Heart left ventricle (tissue), 16 donors: ENCODE data around the gene DNAH14. TPM values are rescaled to one million over a fixed set of nuclear protein-coding genes. Genes with fewer than 3 reads are reported as not detected.
A peak's percentile ranks its signal among the peaks of the same experiment; 100 is the strongest.

ENCODE experiments used
- ATAC-seq, 4 donors: fragments of 200-7000 bp; cut with Tn5 transposase; one replicate each; pipeline ENCODE4 v1.9.1; 2020 to 2022; ENCODE audit warnings: moderate library complexity in 4 of 4, mild to moderate bottlenecking in 3 of 4, moderate number of reproducible peaks in 1 of 4
- DNase-seq, 5 donors: peaks; one replicate each; pipeline ENCODE4 v3.0.0-alpha.2; 2020
- H3K27ac ChIP-seq, 12 donors: fragments of 200-600 bp; sonication (generic) in 4 of 12; one replicate each; pipeline versions ENCODE4 v1.5.0 to v1.8.0; 2016 to 2022; ENCODE audit warnings: mild to moderate bottlenecking in 2 of 12
- H3K27me3 ChIP-seq, 9 donors: fragments of 200-600 bp; sonication (generic) in 2 of 9; one replicate each; pipeline versions ENCODE4 v1.5.1 to v1.8.0; 2016 to 2022; ENCODE audit warnings: mild to moderate bottlenecking in 3 of 9
- H3K36me3 ChIP-seq, 9 donors: fragments of 200-600 bp; sonication (generic) in 2 of 9; one replicate each; pipeline versions ENCODE4 v1.5.0 to v1.8.0; 2018 to 2022; ENCODE audit warnings: mild to moderate bottlenecking in 2 of 9
- H3K4me1 ChIP-seq, 12 donors: fragments of 200-600 bp; sonication (generic) in 4 of 12; one replicate each; pipeline versions ENCODE4 v1.5.0 to v1.8.0; 2016 to 2022; ENCODE audit warnings: mild to moderate bottlenecking in 3 of 12
- H3K4me3 ChIP-seq, 12 donors: fragments of 200-600 bp; sonication (generic) in 4 of 12; one replicate each; pipeline versions ENCODE4 v1.5.0 to v1.8.0; 2017 to 2022; ENCODE audit warnings: mild to moderate bottlenecking in 9 of 12, moderate library complexity in 4 of 12
- H3K9me3 ChIP-seq, 12 donors: fragments of 200-600 bp; sonication (generic) in 4 of 12; one replicate each; pipeline versions ENCODE4 v1.5.0 to v1.8.0; 2016 to 2022; ENCODE audit warnings: mild to moderate bottlenecking in 1 of 12
- POLR2A ChIP-seq, 2 donors: fragments of 450-650 bp; IDR thresholded peaks; one replicate each; pipeline ENCODE4 v1.6.1; 2017; ENCODE audit warnings: antibody characterized with exemption in 2 of 2, mild to moderate bottlenecking in 2 of 2, moderate library complexity in 2 of 2
- WGBS, 4 donors: extraction: QIAGEN DNeasy Blood & Tissue Kit in 2 of 4; methylation state at CpG; one replicate each; pipeline versions ENCODE4 v1.1.5 to v1.1.7; 2013 to 2018; 5-methylcytosine and 5-hydroxymethylcytosine counted together
- intact Hi-C, 10 donors: fragments of 100-400 bp; cut with DNase I; formaldehyde crosslinking; loops; one replicate each; pipeline versions ENCODE4 v1.11.1 to v1.14.2; 2022
- polyA plus RNA-seq, 2 donors: library from polyadenylated mRNA; stranded (reverse); fragments of 200-250 nt; gene quantifications; one replicate each; pipeline ENCODE4 v1.2.3, GENCODE V29; 2013
- total RNA-seq, 9 donors: library from RNA; depleted of rRNA in 2 of 9; stranded (reverse); fragments of >200 nt in 2 of 9; fragmentation: NEBNext Ultra II Directional in 3 of 9; extraction: Animal tissue kit (Norgen Biotek cat#: 25700) in 3 of 9; gene quantifications; one replicate each; pipeline versions ENCODE4 v1.1.0 to v1.2.4, GENCODE V29; 2016 to 2023
- TF ChIP-seq, protein P1 (sequence below), 12 donors: fragments of 200-600 bp; sonication (generic) in 4 of 12; IDR thresholded peaks; one replicate each; pipeline versions ENCODE4 v1.5.0 to v1.8.0; 2018 to 2022; ENCODE audit warnings: antibody characterized with exemption in 12 of 12, mild to moderate bottlenecking in 5 of 12
- donor health status: ischemic (EF 13 %, LVEDD 7.1; RV severe dilation, severe dysfunction).
- donor health status: healthy with polysubstance abuse.
- donor health status: DM: no; HTN: yes; CAD: no.
- donor health status: DM: no; HTN: no; CAD: no.
- donor health status: ischemic (EF 25% LVEDD 6.9; RV normal size, moderate dysfunction).
- donor health status: ischemic (EF 25% LVEDD 5.7; RV mildly dilated, moderate dysfunction).
- donor health status: healthy.
- donor health status: DM: yes; HTN: yes; CAD: no.
- donor health status: ischemic (EF 35%, LVEDD 5.7; RV mildly dilated, moderate dysfunction).
- donor health status: nonischemic (EF 11% LVEDD 7.7; RV severe dilation, severe dysfunction).
- donor health status: DM: yes; HTN: yes; CAD: no.
- donor health status: PGD.
- donor health status: ischemic (EF 29% LVEDD 5.4; RV normal size, mild dysfunction).
- donor health status: nonischemic (EF 23%, LVEDD 6.1; RV moderate dilation, normal function).

Gene DNAH14
- total and polyA plus RNA-seq, 11 donors = 0.24 to 6.8 (median 2.8) TPM

DNA sequence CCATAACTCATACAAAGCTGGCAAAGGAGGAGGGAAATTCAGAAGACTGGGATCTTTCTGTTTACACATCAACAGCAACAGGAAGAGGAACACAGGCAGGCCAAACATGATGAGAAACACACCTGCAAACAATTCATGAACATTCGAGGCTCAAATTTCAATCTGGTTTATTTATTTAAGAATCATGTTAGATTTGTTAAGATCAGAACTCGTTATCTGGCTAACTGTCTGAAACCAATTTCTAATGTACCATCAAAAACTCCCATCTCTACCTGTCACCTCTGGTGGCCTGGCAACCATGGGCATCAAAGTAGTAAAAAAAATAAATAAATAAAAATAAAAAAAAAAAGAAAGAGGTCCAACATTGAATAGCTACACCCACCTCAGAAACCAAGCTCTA lies 488.6 kb downstream of the DNAH14 start:
- H3K4me3 ChIP-seq = no peak overlapping the region
- peaks cover 0 to 97% (median 77%) of the 10 kb centered on the region in 9 donors for H3K36me3 ChIP-seq
- TF ChIP-seq, protein P1, sequence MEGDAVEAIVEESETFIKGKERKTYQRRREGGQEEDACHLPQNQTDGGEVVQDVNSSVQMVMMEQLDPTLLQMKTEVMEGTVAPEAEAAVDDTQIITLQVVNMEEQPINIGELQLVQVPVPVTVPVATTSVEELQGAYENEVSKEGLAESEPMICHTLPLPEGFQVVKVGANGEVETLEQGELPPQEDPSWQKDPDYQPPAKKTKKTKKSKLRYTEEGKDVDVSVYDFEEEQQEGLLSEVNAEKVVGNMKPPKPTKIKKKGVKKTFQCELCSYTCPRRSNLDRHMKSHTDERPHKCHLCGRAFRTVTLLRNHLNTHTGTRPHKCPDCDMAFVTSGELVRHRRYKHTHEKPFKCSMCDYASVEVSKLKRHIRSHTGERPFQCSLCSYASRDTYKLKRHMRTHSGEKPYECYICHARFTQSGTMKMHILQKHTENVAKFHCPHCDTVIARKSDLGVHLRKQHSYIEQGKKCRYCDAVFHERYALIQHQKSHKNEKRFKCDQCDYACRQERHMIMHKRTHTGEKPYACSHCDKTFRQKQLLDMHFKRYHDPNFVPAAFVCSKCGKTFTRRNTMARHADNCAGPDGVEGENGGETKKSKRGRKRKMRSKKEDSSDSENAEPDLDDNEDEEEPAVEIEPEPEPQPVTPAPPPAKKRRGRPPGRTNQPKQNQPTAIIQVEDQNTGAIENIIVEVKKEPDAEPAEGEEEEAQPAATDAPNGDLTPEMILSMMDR (IDR thresholded peaks at IDR 0.05) = no peak
- no peaks in the 10 kb centered on the region for H3K27me3 ChIP-seq
- no peak for ATAC-seq
- no peaks in the 10 kb centered on the region for H3K9me3 ChIP-seq
- no peak overlapping the region for H3K27ac ChIP-seq
- H3K4me1 ChIP-seq = peaks cover 0 to 19% (median 0%) of the 10 kb centered on the region in 12 donors
- intact Hi-C loops = no loop called here
- DNase-seq = no peak
- 63 to 70% (median 69%) methylated on average over 2 of the region's 2 CpGs for WGBS, 4 donors

DNA sequence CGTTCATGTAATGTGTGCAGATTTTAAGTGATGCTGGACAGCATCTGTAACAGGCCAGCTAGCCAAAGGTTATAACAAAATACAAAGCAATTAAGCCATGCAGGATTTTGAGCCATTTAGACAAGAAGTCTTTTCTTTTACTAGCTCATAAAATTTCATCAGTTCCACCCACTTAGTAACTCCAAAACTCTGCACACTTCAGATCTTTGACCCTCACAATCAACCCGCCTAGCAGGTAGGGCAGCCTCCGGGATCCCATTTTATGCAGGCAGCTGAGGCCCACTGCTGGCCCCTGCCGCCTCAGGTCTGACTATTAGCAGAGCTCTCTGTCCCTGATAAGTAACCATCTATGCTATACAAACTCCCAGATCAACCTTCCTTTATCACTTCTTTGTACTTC lies 489.1 kb downstream of the DNAH14 start:
- WGBS, 4 donors = 93 to 95% (median 95%) methylated on average over 4 of the region's 4 CpGs
- H3K9me3 ChIP-seq = no peaks in the 10 kb centered on the region
- H3K4me1 ChIP-seq = peaks cover 0 to 24% (median 0%) of the 10 kb centered on the region in 12 donors
- DNase-seq (no peak), ATAC-seq (no peak)
- H3K4me3 ChIP-seq = no peak overlapping the region
- H3K27ac ChIP-seq = no peak overlapping the region
- TF ChIP-seq POLR2A (IDR thresholded peaks at IDR 0.05) = no peak
- TF ChIP-seq, protein P1 (IDR thresholded peaks at IDR 0.05) = no peak
- intact Hi-C loops = no loop called here
- no peaks in the 10 kb centered on the region for H3K27me3 ChIP-seq
- H3K36me3 ChIP-seq = peaks cover 0 to 94% (median 72%) of the 10 kb centered on the region in 9 donors

DNA sequence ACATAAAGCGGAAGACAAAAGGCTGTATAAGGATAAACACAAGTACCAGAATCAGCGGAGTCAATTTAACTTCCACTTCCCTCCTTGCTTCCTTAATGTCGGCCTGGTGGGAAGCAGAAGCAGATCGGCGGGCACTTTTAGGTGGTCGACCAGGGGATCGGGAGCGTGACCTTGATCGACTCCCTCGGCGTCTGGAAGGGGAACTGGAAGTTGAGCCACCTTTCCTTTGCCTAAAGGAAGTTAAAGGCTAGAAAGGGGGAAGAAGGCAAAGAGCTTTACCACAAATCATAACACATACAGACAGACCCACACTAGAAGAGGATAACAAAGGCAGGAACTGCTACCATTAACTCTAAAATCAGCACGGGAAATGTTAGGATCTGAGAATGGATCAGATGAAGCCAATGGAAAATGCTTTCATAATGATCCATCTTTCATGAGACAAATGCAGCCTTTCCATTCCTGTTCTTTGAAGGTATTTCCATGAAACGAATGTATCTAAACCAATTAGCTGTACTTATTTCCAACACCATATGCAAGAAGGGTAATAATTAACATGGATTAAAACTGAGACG lies 492.6 kb downstream of the DNAH14 start:
- ATAC-seq = no peak
- intact Hi-C loops = no loop called here
- Histone ChIP-seq H3K4me1 (peaks cover 0 to 57% (median 16%) of the 10 kb centered on the region in 12 donors), H3K36me3 (peaks cover 0 to 59% (median 36%) of the 10 kb centered on the region in 9 donors), H3K9me3 (no peaks in the 10 kb centered on the region), H3K27ac (peak overlapping the region in 2 of 12 donors; percentile 47 to 97), H3K4me3 (no peak overlapping the region), H3K27me3 (no peaks in the 10 kb centered on the region)
- no peak for DNase-seq
- 57 to 64% (median 59%) methylated on average over 14 of the region's 14 CpGs for WGBS, 4 donors
- TF ChIP-seq POLR2A (IDR thresholded peaks at IDR 0.05) = no peak
- TF ChIP-seq, protein P1 (IDR thresholded peaks at IDR 0.05) = no peak

DNA sequence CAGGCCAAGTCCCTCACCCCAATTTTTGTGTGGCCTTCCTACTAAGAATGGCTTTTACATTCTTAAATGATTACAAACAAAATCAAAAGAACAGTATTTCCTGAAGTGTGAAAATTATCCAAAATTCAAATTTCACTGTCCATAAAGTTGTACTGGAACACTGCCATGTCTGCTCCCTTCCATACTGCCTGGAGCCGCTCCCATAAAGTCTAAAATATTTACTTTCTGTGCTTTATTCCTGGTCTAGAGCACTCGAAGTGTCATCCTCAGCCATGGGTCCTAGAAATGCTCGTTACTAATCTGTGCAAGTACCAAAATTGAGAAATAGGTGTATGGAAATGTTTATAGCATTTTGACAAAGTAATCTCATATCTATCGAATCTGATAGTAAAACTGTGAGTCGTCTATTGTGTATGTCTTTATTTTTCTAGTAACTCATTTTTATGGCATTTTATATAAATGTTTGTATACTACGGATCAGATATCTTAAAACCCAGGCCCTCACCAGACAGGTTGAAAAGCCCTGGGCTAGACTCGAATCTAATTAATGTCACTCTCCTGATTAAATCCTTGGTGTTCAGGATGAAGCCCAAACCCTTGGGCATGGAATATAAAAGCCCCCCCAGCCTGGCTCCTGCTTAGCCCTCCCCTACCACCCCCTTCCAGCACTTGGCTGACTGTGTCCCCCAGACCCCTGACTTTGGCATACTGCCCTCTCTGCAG lies 493.5 kb downstream of the DNAH14 start:
- WGBS, 4 donors = 73 to 80% (median 79%) methylated on average over 7 of the region's 7 CpGs
- H3K4me3 ChIP-seq = no peak overlapping the region
- TF ChIP-seq, protein P1 (IDR thresholded peaks at IDR 0.05) = no peak
- no peak for TF ChIP-seq POLR2A (IDR thresholded peaks at IDR 0.05)
- intact Hi-C loops = no loop called here
- no peaks in the 10 kb centered on the region for H3K27me3 ChIP-seq
- H3K4me1 ChIP-seq = peaks cover 0 to 58% (median 16%) of the 10 kb centered on the region in 12 donors
- ATAC-seq (no peak), DNase-seq (no peak)
- no peaks in the 10 kb centered on the region for H3K9me3 ChIP-seq
- H3K27ac ChIP-seq = peak overlapping the region in 2 of 12 donors; percentile 47 to 97
- peaks cover 0 to 50% (median 28%) of the 10 kb centered on the region in 9 donors for H3K36me3 ChIP-seq
